Measurements from ENCODE around the gene KLF7. TPM values are rescaled to one million over a fixed set of nuclear protein-coding genes. Genes with fewer than 3 reads are reported as not detected.

KLF7 gene
- total RNA-seq, 1 donor from 2014 or later, result 17.4 TPM

DNA sequence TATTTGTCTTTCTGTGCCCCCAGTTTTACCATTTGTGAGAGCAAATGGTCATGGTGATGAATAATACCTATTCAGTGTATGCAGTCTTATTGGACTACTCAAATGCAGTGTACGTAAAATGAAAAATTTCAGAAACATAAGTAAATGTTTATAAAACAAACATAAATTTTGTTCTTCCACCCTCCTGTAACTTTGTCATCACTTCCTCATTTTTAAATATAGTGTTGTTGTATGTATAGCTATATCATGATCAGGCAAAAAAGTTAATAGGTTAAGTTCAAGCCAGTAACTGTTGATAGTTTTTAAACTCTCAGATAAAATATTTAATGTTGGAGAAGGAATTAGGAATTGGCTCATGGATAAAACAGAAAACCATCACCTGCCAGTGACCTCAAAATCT is 93.2 kb downstream of the KLF7 start:
- Mint-ChIP-seq H3K4me1 (peaks cover 53% of the 10 kb centered on the region), H3K36me3 (ENCODE audit: low read depth) (peaks cover 4% of the 10 kb centered on the region), H3K9me3 (no peaks in the 10 kb centered on the region), H3K27ac (ENCODE audit: unreplicated experiment) (no peak overlapping the region), H3K4me3 (no peak overlapping the region), H3K27me3 (ENCODE audit: low read depth) (no peaks in the 10 kb centered on the region)
- TF ChIP-seq, protein P1, sequence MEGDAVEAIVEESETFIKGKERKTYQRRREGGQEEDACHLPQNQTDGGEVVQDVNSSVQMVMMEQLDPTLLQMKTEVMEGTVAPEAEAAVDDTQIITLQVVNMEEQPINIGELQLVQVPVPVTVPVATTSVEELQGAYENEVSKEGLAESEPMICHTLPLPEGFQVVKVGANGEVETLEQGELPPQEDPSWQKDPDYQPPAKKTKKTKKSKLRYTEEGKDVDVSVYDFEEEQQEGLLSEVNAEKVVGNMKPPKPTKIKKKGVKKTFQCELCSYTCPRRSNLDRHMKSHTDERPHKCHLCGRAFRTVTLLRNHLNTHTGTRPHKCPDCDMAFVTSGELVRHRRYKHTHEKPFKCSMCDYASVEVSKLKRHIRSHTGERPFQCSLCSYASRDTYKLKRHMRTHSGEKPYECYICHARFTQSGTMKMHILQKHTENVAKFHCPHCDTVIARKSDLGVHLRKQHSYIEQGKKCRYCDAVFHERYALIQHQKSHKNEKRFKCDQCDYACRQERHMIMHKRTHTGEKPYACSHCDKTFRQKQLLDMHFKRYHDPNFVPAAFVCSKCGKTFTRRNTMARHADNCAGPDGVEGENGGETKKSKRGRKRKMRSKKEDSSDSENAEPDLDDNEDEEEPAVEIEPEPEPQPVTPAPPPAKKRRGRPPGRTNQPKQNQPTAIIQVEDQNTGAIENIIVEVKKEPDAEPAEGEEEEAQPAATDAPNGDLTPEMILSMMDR (conservative IDR thresholded peaks at IDR 0.05), result no peak
- DNase-seq (ENCODE audit: low read depth, low spot score), result no peak

- H3K4me1 Mint-ChIP-seq, result peaks cover 45% of the 10 kb centered on the region
- no peaks in the 10 kb centered on the region for H3K27me3 Mint-ChIP-seq (ENCODE audit: low read depth)
- TF ChIP-seq, protein P1 (conservative IDR thresholded peaks at IDR 0.05), result no peak
- no peaks in the 10 kb centered on the region for H3K36me3 Mint-ChIP-seq (ENCODE audit: low read depth)
- no peak for DNase-seq (ENCODE audit: low read depth, low spot score)
- H3K9me3 Mint-ChIP-seq, result no peaks in the 10 kb centered on the region
- H3K4me3 Mint-ChIP-seq, result no peak overlapping the region
- no peak overlapping the region for H3K27ac Mint-ChIP-seq (ENCODE audit: unreplicated experiment)
These were observed 93.9 kb downstream of the KLF7 start for GRCh38 chr2:207071820-207072219.

DNA sequence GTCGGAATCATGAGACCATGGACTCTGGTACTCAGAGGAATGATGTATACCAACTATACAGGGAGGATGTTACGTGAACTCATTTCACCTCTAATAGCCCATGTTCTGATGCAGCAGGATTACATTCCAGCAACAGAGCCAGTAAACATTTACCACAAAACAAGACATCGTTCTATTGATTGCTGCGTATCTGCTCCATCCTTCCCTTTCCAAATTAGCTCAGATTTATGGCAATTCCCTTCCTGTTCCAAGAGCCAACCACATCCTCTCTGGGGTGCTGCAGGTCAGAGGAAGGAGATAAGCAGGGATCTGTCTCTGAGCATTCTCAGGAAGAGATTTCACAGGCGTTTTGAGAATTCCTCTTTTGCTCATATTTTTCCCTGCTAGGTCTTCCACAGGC is 98.3 kb downstream of the KLF7 start:
- no peak for DNase-seq (ENCODE audit: low read depth, low spot score)
- H3K27me3 Mint-ChIP-seq (ENCODE audit: low read depth), result no peaks in the 10 kb centered on the region

DNA sequence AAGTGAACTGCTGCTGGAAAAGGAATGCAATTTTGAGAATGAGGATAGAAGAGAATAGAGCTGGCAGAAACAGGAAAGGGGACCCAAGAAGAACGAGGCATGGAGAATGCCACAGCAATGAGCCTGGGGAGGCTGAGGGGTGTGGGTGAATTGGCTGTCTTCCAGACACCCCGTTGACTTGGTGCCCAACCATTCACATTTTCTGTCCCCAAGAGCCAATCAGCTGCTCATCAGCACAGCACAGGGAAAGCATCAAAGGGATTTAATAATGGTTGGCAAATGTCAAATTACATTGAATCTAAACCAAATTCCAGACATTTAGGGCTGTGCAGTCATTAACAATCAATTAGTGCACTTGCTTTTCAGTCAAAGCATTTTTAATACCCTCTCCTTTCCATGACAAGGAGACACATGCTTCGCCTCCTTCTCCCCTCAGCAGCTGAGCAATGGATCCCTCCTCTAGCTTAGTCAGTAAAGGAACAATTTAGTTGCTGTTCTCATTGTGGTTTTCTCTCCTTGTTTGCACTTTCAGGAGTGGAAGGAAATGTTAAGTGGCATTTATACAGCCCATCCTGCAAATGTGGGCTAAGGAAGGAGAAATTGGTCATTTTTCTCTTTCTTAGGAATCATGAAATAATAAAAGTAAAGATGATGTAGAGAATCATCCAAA is 98.8 kb downstream of the KLF7 start:
- H3K27me3 Mint-ChIP-seq (ENCODE audit: low read depth), result no peaks in the 10 kb centered on the region
- no peak overlapping the region for H3K4me3 Mint-ChIP-seq
- no peak overlapping the region for H3K27ac Mint-ChIP-seq (ENCODE audit: unreplicated experiment)
- no peaks in the 10 kb centered on the region for H3K9me3 Mint-ChIP-seq
- H3K4me1 Mint-ChIP-seq, result peaks cover 10% of the 10 kb centered on the region
- TF ChIP-seq, protein P1 (conservative IDR thresholded peaks at IDR 0.05), result no peak
- DNase-seq (ENCODE audit: low read depth, low spot score), result no peak
- H3K36me3 Mint-ChIP-seq (ENCODE audit: low read depth), result no peaks in the 10 kb centered on the region

More for the DNA sequence above, 98.3 kb downstream of the KLF7 start:
- peaks cover 13% of the 10 kb centered on the region for H3K4me1 Mint-ChIP-seq
- H3K27ac Mint-ChIP-seq (ENCODE audit: unreplicated experiment), result no peak overlapping the region
- H3K9me3 Mint-ChIP-seq, result no peaks in the 10 kb centered on the region
- H3K36me3 Mint-ChIP-seq (ENCODE audit: low read depth), result no peaks in the 10 kb centered on the region
- no peak overlapping the region for H3K4me3 Mint-ChIP-seq
- TF ChIP-seq, protein P1 (conservative IDR thresholded peaks at IDR 0.05), result no peak

DNA sequence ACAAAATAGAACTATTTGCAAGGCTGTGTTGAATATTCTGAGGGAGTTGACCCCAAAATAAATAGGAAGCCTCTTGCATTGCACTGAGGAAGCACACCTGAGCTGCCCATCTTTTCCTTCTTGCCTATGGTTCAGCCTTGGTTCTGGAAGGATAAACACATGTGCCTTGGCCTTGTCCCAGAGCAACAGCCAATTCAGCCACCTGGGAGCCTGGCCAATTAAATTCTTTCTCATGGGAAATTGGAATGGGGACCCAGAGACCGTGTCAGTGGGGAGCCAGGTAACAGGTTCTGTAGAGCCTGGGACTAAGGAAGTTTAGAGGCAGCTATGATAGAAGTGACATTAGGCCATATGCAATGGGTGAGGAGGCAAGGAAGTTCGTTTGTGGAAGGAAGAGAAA is 99.6 kb downstream of the KLF7 start:
- no peaks in the 10 kb centered on the region for H3K27me3 Mint-ChIP-seq (ENCODE audit: low read depth)
- no peaks in the 10 kb centered on the region for H3K9me3 Mint-ChIP-seq
- H3K4me1 Mint-ChIP-seq, result peaks cover 10% of the 10 kb centered on the region
- H3K4me3 Mint-ChIP-seq, result no peak overlapping the region
- H3K36me3 Mint-ChIP-seq (ENCODE audit: low read depth), result no peaks in the 10 kb centered on the region
- no peak overlapping the region for H3K27ac Mint-ChIP-seq (ENCODE audit: unreplicated experiment)
- TF ChIP-seq, protein P1 (conservative IDR thresholded peaks at IDR 0.05), result no peak
- DNase-seq (ENCODE audit: low read depth, low spot score), result no peak
